NCI-H2029 (cell line): ENCODE measurements around the gene ATAD3A.

ENCODE experiments used
- DNase-seq: peaks from one replicate; lab custom pipeline; 2025; lab: John Stamatoyannopoulos, UW

ATAD3A gene

GRCh38 chr1:1583347-1584010 is 71.5 kb downstream of the ATAD3A start:
- no peak for DNase-seq
